ENCODE measurements around the gene PHACTR3.
"Not testable (repeated sequence)": the region's sequence is repeated elsewhere in the genome, so short reads cannot be mapped to it uniquely, and the experiment has no call there.

The PHACTR3 gene

GRCh38 chr20:59617221-59617620 lies 12.9 kb downstream of the PHACTR3 start:
- H3K27me3 Mint-ChIP-seq (ENCODE audit: low read depth): peaks cover 86% of the 10 kb centered on the region
- no peaks in the 10 kb centered on the region for H3K36me3 Mint-ChIP-seq (ENCODE audit: low read depth)
- H3K4me1 Mint-ChIP-seq: no peaks in the 10 kb centered on the region
- H3K4me3 Mint-ChIP-seq: no peak overlapping the region
- no peaks in the 10 kb centered on the region for H3K9me3 Mint-ChIP-seq
- TF ChIP-seq, protein P1, sequence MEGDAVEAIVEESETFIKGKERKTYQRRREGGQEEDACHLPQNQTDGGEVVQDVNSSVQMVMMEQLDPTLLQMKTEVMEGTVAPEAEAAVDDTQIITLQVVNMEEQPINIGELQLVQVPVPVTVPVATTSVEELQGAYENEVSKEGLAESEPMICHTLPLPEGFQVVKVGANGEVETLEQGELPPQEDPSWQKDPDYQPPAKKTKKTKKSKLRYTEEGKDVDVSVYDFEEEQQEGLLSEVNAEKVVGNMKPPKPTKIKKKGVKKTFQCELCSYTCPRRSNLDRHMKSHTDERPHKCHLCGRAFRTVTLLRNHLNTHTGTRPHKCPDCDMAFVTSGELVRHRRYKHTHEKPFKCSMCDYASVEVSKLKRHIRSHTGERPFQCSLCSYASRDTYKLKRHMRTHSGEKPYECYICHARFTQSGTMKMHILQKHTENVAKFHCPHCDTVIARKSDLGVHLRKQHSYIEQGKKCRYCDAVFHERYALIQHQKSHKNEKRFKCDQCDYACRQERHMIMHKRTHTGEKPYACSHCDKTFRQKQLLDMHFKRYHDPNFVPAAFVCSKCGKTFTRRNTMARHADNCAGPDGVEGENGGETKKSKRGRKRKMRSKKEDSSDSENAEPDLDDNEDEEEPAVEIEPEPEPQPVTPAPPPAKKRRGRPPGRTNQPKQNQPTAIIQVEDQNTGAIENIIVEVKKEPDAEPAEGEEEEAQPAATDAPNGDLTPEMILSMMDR (IDR thresholded peaks at IDR 0.05; ENCODE audit: unreplicated experiment in 3 of 3): no peak
- H3K27ac Mint-ChIP-seq: no peak overlapping the region

DNA sequence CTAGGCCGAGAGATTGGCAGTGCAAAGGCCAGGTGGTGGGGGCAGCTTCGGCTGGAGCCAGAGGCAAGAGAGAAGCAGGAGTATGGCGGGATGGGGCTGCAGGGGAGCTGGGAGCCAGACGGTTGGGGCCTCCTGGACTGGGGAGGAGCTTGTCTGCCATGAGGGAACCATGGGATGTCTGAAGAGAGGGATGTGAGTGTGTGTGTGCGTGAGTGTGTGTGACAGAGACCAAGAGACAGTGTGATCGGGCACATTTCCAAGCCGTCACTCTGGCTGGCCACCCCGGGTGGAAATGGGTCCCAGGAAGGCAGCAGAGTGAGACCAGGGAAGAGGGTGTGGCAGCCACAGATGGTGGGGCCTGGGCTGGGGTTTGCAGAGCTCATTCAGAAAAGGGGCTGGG lies 13.8 kb downstream of the PHACTR3 start:
- TF ChIP-seq, protein P1 (IDR thresholded peaks at IDR 0.05; ENCODE audit: unreplicated experiment in 3 of 3): no peak
- H3K4me3 Mint-ChIP-seq: no peak overlapping the region
- H3K9me3 Mint-ChIP-seq: no peaks in the 10 kb centered on the region
- no peaks in the 10 kb centered on the region for H3K36me3 Mint-ChIP-seq (ENCODE audit: low read depth)
- peaks cover 82% of the 10 kb centered on the region for H3K27me3 Mint-ChIP-seq (ENCODE audit: low read depth)
- H3K4me1 Mint-ChIP-seq: no peaks in the 10 kb centered on the region
- H3K27ac Mint-ChIP-seq: no peak overlapping the region

DNA sequence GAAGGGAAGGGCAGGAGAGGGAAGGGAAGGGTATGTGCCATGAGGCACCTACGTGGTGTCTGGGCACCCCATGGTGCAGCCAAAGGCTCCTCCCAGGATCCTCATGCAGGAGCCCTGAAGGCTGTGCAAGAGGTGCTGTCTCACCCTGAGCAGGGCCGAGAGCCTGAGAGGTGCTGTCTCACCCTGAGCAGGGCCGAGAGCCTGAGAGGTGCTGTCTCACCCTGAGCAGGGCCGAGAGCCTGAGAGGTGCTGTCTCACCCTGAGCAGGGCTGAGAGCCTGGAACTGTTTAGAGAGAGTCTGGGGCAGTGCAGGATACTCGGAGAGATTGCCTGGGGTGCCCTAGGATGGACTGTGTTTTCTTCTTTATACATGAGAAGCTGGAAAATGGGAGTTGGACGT lies 14.2 kb downstream of the PHACTR3 start:
- not testable (repeated sequence) for H3K4me1 Mint-ChIP-seq; H3K27ac Mint-ChIP-seq; H3K9me3 Mint-ChIP-seq; H3K4me3 Mint-ChIP-seq; H3K36me3 Mint-ChIP-seq (ENCODE audit: low read depth)
- H3K27me3 Mint-ChIP-seq (ENCODE audit: low read depth): peaks cover 82% of the 10 kb centered on the region

GRCh38 chr20:59620860-59621505 lies 16.6 kb downstream of the PHACTR3 start:
- Mint-ChIP-seq H3K4me3 (no peak overlapping the region), H3K27ac (no peak overlapping the region), H3K27me3 (ENCODE audit: low read depth) (peaks cover 86% of the 10 kb centered on the region), H3K4me1 (no peaks in the 10 kb centered on the region), H3K36me3 (ENCODE audit: low read depth) (no peaks in the 10 kb centered on the region), H3K9me3 (no peaks in the 10 kb centered on the region)
- TF ChIP-seq, protein P1 (IDR thresholded peaks at IDR 0.05; ENCODE audit: unreplicated experiment in 3 of 3): no peak

DNA sequence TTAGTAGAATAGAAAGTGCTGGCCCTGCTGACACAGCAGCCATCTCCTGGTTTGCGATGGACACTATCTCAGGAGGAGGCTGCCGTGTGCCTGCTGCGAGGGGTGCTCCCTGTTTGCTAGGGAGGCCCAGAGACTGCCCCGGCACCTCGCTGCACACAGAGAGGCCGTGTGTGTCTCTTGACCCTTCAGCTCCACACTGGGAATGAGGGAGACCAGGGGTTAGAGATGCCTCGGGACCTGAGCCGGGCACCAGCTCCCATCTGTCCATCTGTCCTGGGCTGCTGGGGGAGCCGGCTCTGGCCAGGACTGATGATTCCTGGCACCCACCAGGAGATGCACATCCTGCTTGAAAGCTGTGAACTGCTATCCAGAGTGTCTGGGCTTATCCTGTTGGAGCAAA lies 18.2 kb downstream of the PHACTR3 start:
- TF ChIP-seq, protein P1 (IDR thresholded peaks at IDR 0.05; ENCODE audit: unreplicated experiment in 3 of 3): no peak
- Mint-ChIP-seq H3K4me1 (no peaks in the 10 kb centered on the region), H3K36me3 (ENCODE audit: low read depth) (no peaks in the 10 kb centered on the region), H3K9me3 (peaks cover 10% of the 10 kb centered on the region), H3K4me3 (no peak overlapping the region), H3K27ac (no peak overlapping the region), H3K27me3 (ENCODE audit: low read depth) (peaks cover 82% of the 10 kb centered on the region)

DNA sequence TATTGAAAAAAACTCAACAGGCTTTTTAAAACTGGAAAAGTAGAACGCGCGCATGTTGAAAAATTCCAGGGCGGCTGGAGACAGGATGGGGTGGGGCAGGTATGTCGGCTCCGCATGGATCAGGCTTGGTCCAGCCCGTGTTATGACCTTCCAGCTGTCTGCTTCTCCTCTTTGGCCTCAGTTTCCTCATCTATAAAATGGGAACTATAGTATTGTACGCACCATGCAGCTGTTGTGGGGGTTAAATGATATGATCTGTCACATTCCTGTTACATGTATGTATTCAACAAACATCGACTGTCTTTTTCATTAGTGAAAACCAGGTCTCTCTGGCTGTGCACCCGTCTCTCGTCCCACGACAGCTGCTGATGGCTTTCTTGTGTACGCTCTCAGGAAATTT lies 18.8 kb downstream of the PHACTR3 start:
- H3K36me3 Mint-ChIP-seq (ENCODE audit: low read depth): no peaks in the 10 kb centered on the region
- H3K27ac Mint-ChIP-seq: no peak overlapping the region
- H3K9me3 Mint-ChIP-seq: peaks cover 12% of the 10 kb centered on the region
- TF ChIP-seq, protein P1 (IDR thresholded peaks at IDR 0.05; ENCODE audit: unreplicated experiment in 3 of 3): no peak
- no peak overlapping the region for H3K4me3 Mint-ChIP-seq
- H3K4me1 Mint-ChIP-seq: no peaks in the 10 kb centered on the region
- H3K27me3 Mint-ChIP-seq (ENCODE audit: low read depth): peaks cover 76% of the 10 kb centered on the region
